Osteoblast (primary cell): ENCODE results near the gene PSD. TPM values are rescaled to one million over a fixed set of nuclear protein-coding genes. Genes with fewer than 3 reads are reported as not detected.

Experiments
- DNase-seq: peaks from one replicate; pipeline ENCODE4 v3.0.0; 2011; ENCODE audit warnings: low spot score, mixed read lengths; ENCODE audit not compliant: insufficient read length; ENCODE audit errors: missing footprints
- H2AFZ ChIP-seq: 2 replicates; pipeline ENCODE4 v1.6.0; 2011; ENCODE audit warnings: mild to moderate bottlenecking, low read length
- H3K27ac ChIP-seq: 2 replicates; pipeline ENCODE4 v1.5.1; 2011; ENCODE audit warnings: mild to moderate bottlenecking, low read depth, low read length, moderate library complexity
- H3K27me3 ChIP-seq: 2 replicates; pipeline ENCODE4 v1.6.0; 2012; ENCODE audit warnings: mild to moderate bottlenecking, control low read depth, inconsistent platforms, low read length, moderate library complexity; ENCODE audit not compliant: insufficient read depth
- H3K36me3 ChIP-seq: 2 replicates; pipeline ENCODE4 v1.5.1; 2011; ENCODE audit warnings: mild to moderate bottlenecking, low read length, control low read depth, moderate library complexity; ENCODE audit not compliant: insufficient read depth
- H3K4me1 ChIP-seq: 2 replicates; pipeline ENCODE4 v1.5.1; 2011; ENCODE audit warnings: mild to moderate bottlenecking, low read length, control low read depth, moderate library complexity; ENCODE audit not compliant: insufficient read depth
- H3K4me2 ChIP-seq: 2 replicates; pipeline ENCODE4 v1.6.0; 2011; ENCODE audit warnings: mild to moderate bottlenecking, low read length; ENCODE audit not compliant: insufficient read depth
- H3K4me3 ChIP-seq: fragments of 200-600 bp; sonication (generic); 3 replicates; pipeline ENCODE4 v1.5.1; 2012; ENCODE audit warnings: mild to moderate bottlenecking, low read length, inconsistent platforms; ENCODE audit not compliant: insufficient read depth
- H3K79me2 ChIP-seq: 2 replicates; pipeline ENCODE4 v1.6.0; 2012; ENCODE audit warnings: mild to moderate bottlenecking, low read length, control low read depth, inconsistent platforms; ENCODE audit not compliant: insufficient read depth
- H3K9me3 ChIP-seq: 2 replicates; pipeline ENCODE4 v1.5.1; 2011; ENCODE audit warnings: low read depth, low read length, control low read depth
- H4K20me1 ChIP-seq: 2 replicates; pipeline ENCODE4 v1.6.0; 2012; ENCODE audit warnings: mild to moderate bottlenecking, low read length, control low read depth; ENCODE audit not compliant: insufficient read depth
- total RNA-seq: library from RNA; depleted of rRNA; stranded (reverse); fragments of >200 nt; gene quantifications from 2 replicates; pipeline ENCODE4 v1.2.3, GENCODE V29; 2012
- TF ChIP-seq, protein P1 (sequence below): IDR thresholded peaks from 2 replicates; pipeline ENCODE4 v1.5.1; 2011; ENCODE audit warnings: mild to moderate bottlenecking, low read depth, low read length, moderate library complexity; ENCODE audit errors: extremely low read depth

The PSD gene
- total RNA-seq, 1 donor, result 0.72 TPM

- DNase-seq, result peak; percentile 54
- peaks cover 18% of the 10 kb centered on the region for H3K4me1 ChIP-seq
- no peaks in the 10 kb centered on the region for H4K20me1 ChIP-seq
- H3K27ac ChIP-seq, result peak overlapping the region; percentile 95
- H3K9me3 ChIP-seq, result no peaks in the 10 kb centered on the region
- peak overlapping the region; percentile 88 for H3K4me3 ChIP-seq
- no peaks in the 10 kb centered on the region for H3K27me3 ChIP-seq
- H3K79me2 ChIP-seq, result peaks cover 13% of the 10 kb centered on the region
- H2AFZ ChIP-seq, result no peak overlapping the region
- peak overlapping the region; percentile 95 for H3K4me2 ChIP-seq
- H3K36me3 ChIP-seq, result peaks cover 26% of the 10 kb centered on the region
- TF ChIP-seq, protein P1, sequence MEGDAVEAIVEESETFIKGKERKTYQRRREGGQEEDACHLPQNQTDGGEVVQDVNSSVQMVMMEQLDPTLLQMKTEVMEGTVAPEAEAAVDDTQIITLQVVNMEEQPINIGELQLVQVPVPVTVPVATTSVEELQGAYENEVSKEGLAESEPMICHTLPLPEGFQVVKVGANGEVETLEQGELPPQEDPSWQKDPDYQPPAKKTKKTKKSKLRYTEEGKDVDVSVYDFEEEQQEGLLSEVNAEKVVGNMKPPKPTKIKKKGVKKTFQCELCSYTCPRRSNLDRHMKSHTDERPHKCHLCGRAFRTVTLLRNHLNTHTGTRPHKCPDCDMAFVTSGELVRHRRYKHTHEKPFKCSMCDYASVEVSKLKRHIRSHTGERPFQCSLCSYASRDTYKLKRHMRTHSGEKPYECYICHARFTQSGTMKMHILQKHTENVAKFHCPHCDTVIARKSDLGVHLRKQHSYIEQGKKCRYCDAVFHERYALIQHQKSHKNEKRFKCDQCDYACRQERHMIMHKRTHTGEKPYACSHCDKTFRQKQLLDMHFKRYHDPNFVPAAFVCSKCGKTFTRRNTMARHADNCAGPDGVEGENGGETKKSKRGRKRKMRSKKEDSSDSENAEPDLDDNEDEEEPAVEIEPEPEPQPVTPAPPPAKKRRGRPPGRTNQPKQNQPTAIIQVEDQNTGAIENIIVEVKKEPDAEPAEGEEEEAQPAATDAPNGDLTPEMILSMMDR, result no peak
Measured at GRCh38 chr10:102396317-102396650, 22.3 kb downstream of the PSD start.

DNA sequence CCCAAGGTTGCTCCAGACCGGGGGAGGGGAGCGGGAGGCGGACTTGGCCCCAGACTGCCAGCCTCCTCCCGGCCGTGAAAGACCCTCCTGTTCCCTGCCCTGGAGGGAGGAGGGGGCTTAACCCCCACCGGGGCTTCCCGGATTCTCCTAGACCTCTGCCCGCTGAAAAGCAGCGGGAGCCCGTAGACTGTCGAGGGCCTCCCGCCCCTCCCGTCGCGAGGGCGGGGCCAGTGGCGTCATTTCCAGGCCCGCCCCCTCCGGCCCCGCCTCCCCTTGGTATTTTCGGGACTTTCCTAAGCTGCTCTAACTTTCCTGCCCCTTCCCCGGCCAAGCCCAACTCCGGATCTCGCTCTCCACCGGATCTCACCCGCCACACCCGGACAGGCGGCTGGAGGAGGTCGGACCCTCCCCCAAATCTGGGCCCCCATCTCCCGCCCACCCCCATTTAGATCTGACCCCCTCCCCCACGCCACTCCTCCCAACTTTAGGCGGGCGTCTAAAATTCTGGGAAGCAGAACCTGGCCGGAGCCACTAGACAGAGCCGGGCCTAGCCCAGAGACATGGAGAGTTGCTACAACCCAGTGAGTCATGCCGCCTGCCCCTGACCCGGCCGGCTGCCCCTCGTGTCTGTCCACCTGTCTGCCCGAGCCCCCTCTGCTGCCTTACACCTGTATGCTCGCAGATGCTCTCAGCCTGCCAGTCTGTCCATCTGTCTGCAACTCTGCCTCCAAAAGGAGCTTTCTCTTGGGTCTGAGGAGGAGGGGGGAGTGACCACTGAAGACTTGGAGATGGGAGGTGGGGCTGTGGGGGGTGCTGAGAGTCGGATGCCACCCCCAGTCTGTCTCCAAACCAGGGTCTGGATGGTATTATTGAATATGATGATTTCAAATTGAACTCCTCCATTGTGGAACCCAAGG, 22.9 kb downstream of the PSD start, which contains the start of gene NFKB2:
NFKB2 (plus strand) TSS at position 306 of the 917 bp plus-strand sequence; CDS start at position 561, 255 bp downstream.
- Histone ChIP-seq H3K36me3 (peaks cover 20% of the 10 kb centered on the region), H2AFZ (peak within 1 kb of the TSS; percentile 81), H3K4me1 (peaks cover 18% of the 10 kb centered on the region), H3K4me3 (peak within 1 kb of the TSS; percentile 88), H3K9me3 (no peaks in the 10 kb centered on the region), H3K27me3 (no peaks in the 10 kb centered on the region), H3K79me2 (peaks cover 13% of the 10 kb centered on the region), H4K20me1 (no peaks in the 10 kb centered on the region), H3K27ac (peak within 1 kb of the TSS; percentile 95), H3K4me2 (peak within 1 kb of the TSS; percentile 95)
- TF ChIP-seq, protein P1, result no peak
- peak; percentile 99 for DNase-seq

DNA sequence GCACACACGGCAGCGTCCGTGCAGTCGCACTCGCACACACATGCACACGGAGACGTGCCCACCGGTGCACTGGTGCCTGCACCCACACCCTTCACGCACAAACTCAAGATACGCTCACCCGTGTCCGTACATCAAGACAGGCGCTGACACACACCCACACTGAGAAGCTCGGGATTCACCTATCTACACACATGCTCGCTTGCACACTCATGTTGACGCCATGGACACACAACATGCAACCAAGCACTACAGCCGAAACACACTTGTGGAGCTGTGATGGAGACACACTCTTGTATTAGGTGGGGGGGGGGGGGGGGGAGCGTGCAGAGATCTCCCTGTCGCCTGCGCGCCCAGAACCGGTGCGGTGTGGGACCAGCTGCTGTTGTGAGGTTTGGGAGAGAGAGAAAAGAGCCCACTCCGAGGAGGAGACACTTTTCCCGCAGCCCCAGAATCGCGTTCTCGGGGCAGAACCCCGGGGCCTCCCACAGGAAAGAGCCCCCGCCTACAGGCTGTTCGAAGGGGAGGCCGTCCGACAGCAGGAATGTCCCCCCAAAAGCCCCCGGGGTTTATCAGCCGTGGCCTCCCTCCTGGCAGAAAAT, 23.7 kb downstream of the PSD start:
- H4K20me1 ChIP-seq, result no peaks in the 10 kb centered on the region
- peaks cover 18% of the 10 kb centered on the region for H3K4me1 ChIP-seq
- peak overlapping the region; percentile 81 for H2AFZ ChIP-seq
- H3K79me2 ChIP-seq, result peaks cover 13% of the 10 kb centered on the region
- TF ChIP-seq, protein P1, result no peak
- peak; percentile 88 for DNase-seq
- H3K4me3 ChIP-seq, result peak overlapping the region; percentile 88
- no peaks in the 10 kb centered on the region for H3K27me3 ChIP-seq
- H3K36me3 ChIP-seq, result peaks cover 13% of the 10 kb centered on the region
- peak overlapping the region; percentile 95 for H3K27ac ChIP-seq
- no peaks in the 10 kb centered on the region for H3K9me3 ChIP-seq
- H3K4me2 ChIP-seq, result peak overlapping the region; percentile 95
